Nephron progenitor cell (in vitro differentiated cells): ENCODE data around the gene NADSYN1.

Experiments used
- DNase-seq: peaks from one replicate; pipeline ENCODE4 v3.0.0; 2021
- H3K27ac Mint-ChIP-seq: 2 replicates; pipeline ENCODE4 v1.8.0; 2021; ENCODE audit warnings: mild to moderate bottlenecking, moderate library complexity, mixed read lengths
- H3K27me3 Mint-ChIP-seq: 2 replicates; pipeline ENCODE4 v1.8.0; 2021; ENCODE audit warnings: mild to moderate bottlenecking, low read depth, mixed read lengths; ENCODE audit not compliant: poor library complexity
- H3K36me3 Mint-ChIP-seq: 2 replicates; pipeline ENCODE4 v1.8.0; 2021; ENCODE audit warnings: low read depth, mixed read lengths
- H3K4me1 Mint-ChIP-seq: 2 replicates; pipeline ENCODE4 v1.8.0; 2021; ENCODE audit warnings: mixed read lengths
- H3K4me3 Mint-ChIP-seq: 2 replicates; pipeline ENCODE4 v1.8.0; 2021; ENCODE audit warnings: mild to moderate bottlenecking, moderate library complexity, mixed read lengths
- H3K9me3 Mint-ChIP-seq: 2 replicates; pipeline ENCODE4 v1.8.0; 2021; ENCODE audit warnings: mild to moderate bottlenecking, moderate library complexity, mixed read lengths
- CTCF ChIP-seq: fragments of 200-600 bp; sonication (generic); IDR thresholded peaks from 2 replicates; pipeline ENCODE4 v1.5.0; 2021; ENCODE audit warnings: antibody characterized with exemption

NADSYN1 gene

DNA sequence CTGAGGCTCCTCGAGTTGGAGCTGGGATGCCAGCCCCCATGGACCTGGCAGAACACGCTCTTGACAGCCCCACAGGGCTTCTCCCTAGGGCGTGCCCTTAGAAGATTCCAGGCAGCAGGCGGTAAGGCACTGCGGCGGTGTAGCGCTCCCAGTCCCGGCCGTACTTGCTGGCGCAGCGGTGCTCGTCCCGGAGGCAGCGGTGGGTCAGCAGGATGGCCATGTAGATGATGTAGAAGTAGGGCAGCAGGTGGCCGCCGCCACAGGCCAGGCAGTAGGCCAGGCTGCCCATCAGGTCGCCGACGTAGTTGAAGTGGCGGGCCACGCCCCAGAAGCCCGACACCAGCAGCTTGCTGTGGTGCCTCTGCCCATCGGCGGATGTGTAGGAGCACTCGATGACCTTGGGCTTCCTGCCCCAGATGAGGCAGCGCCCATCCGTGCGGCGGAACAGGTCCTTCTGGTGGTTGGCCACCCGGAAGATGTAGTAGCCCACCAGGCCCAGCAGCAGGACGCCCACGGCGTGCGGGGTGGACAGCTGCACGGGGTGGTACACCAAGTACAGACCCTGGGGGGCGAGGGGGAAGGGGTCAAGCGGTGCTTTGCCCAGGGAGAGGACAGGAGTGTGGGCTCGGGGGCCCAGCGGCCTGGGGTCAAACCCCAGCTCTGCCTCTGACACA is 17.6 kb upstream of the NADSYN1 start:
- Mint-ChIP-seq H3K4me1 (no peaks in the 10 kb centered on the region), H3K36me3 (peaks cover 27% of the 10 kb centered on the region), H3K4me3 (no peak overlapping the region), H3K9me3 (peaks cover 3% of the 10 kb centered on the region), H3K27ac (no peak overlapping the region), H3K27me3 (no peaks in the 10 kb centered on the region)
- no peak for TF ChIP-seq CTCF
- DNase-seq, result no peak

GRCh38 chr11:71436861-71437260 is 16.1 kb upstream of the NADSYN1 start:
- TF ChIP-seq CTCF, result no peak

DNA sequence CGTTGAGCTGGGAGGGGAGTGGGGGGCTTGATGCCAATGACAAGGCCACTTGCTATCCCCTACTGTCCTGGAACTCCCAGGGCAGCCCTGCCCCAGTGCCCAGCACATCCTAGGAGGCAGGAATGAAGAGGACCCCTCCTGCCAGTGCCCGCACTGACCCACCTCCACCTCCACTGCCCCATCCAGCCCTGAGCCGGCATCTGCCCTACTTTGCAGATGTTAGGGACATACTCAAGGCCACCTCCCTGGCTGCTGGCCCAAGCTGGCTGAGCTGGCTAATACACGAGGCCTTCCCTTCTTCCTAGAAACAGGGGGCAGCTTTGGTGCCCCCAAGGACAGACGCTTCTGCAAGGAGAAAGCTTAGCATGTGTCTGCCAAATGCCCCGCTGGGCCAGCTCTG is 15.6 kb upstream of the NADSYN1 start:
- TF ChIP-seq CTCF, result no peak
- Mint-ChIP-seq H3K4me3 (no peak overlapping the region), H3K9me3 (no peaks in the 10 kb centered on the region), H3K36me3 (peaks cover 40% of the 10 kb centered on the region), H3K27ac (no peak overlapping the region), H3K27me3 (no peaks in the 10 kb centered on the region), H3K4me1 (no peaks in the 10 kb centered on the region)
- no peak for DNase-seq

More at GRCh38 chr11:71436861-71437260, 16.1 kb upstream of the NADSYN1 start:
- H3K4me3 Mint-ChIP-seq, result no peak overlapping the region
- no peak overlapping the region for H3K27ac Mint-ChIP-seq
- no peaks in the 10 kb centered on the region for H3K4me1 Mint-ChIP-seq
- peaks cover 34% of the 10 kb centered on the region for H3K36me3 Mint-ChIP-seq
- no peaks in the 10 kb centered on the region for H3K27me3 Mint-ChIP-seq
- H3K9me3 Mint-ChIP-seq, result no peaks in the 10 kb centered on the region
- DNase-seq, result no peak

DNA sequence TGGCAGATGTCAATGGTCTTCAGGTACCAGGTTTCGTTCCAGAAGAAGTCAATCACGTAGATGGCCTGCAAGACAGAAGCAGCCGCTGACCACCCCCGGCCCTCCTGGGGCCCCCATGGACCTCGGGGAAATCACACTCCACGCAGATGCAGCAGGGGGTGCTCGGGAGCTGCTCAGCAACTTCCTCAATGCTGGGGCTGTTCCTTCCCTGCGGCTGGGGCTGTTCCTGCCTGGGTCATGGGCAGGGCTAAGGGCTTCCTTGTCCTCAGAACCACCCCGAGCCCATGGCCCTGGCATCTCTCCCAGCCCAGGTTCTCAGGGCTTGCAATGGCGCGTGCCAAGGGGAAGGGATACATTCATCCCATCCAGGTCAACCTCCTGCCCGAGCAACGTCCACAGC is 15.1 kb upstream of the NADSYN1 start:
- Mint-ChIP-seq H3K4me3 (no peak overlapping the region), H3K27me3 (no peaks in the 10 kb centered on the region), H3K9me3 (no peaks in the 10 kb centered on the region), H3K27ac (no peak overlapping the region), H3K4me1 (no peaks in the 10 kb centered on the region), H3K36me3 (peaks cover 44% of the 10 kb centered on the region)
- DNase-seq, result no peak
- no peak for TF ChIP-seq CTCF

GRCh38 chr11:71438650-71439049 is 14.4 kb upstream of the NADSYN1 start:
- no peak for TF ChIP-seq CTCF
- no peak for DNase-seq
- H3K4me1 Mint-ChIP-seq, result no peaks in the 10 kb centered on the region
- H3K27ac Mint-ChIP-seq, result no peak overlapping the region
- H3K4me3 Mint-ChIP-seq, result no peak overlapping the region
- peaks cover 51% of the 10 kb centered on the region for H3K36me3 Mint-ChIP-seq
- no peaks in the 10 kb centered on the region for H3K9me3 Mint-ChIP-seq
- H3K27me3 Mint-ChIP-seq, result peaks cover 2% of the 10 kb centered on the region
